Posterior cingulate gyrus (tissue), 11 donors: ENCODE data around the gene NLRP1.
A peak's percentile ranks its signal among the peaks of the same experiment; 100 is the strongest.

Source experiments
- DNase-seq, 10 donors: peaks; one replicate each; pipeline versions ENCODE4 v3.0.0 to v3.0.0-alpha.2; 2020 to 2021; ENCODE audit warnings: mixed read lengths in 3 of 10
- intact Hi-C: fragments of 100-400 bp; cut with DNase I; formaldehyde crosslinking; loops from one replicate; pipeline ENCODE4 v1.15.1; 2023

Gene NLRP1

DNA sequence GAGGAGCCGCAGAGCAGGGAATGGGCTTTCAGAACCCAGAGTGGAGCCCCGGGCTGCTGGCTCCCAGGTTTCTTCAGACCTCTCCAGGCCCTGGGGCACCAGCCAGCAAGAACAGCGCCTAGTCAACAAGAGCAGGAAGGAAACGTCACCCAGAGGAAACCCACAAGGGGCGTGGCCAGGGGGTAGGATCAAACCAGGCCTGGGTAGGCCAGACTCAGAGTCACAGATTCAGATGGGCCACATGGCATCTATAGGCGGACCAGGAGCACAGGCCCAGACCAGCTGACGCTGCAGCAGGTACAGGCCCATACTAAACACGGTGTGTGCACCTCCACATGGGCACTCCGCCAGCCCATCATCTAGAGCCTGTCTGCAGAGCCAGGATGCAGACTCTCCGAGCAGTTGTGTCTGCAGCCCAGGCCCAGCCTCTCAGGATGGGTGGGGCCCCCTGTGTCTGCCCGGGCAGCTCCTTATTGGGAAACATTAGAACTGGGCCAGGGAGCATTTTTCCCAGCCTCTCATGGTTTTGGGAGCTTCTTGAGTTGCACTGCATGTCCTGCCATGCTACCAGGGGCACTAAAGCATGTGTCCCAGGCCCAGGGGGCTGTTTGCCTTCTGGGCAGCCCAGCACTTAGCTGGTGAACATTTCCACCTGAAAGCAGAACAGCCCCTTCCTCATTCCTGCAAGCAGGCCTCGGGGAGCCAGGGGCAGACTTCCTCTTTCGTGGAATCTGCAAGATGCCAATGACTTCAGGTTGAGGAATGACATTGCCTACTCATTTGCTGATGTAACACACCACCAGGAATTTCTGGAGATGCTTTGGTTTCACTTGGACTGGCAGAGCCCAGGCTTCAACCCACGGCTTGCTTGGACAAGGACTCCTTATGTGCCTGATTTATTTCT lies at the start of gene NLRP1:
NLRP1 (minus strand) TSS at position 127 of the 904 bp plus-strand sequence. CDS start 552 bp downstream, outside the sequence.
- DNase-seq, result peak in 8 of 10 donors; percentile 17 to 92 (median 53)
- intact Hi-C loops, result loop anchor here (5.0 kb wide), 1 partner anchor 853 kb away; the partner anchor contains the start of gene AIPL1

DNA sequence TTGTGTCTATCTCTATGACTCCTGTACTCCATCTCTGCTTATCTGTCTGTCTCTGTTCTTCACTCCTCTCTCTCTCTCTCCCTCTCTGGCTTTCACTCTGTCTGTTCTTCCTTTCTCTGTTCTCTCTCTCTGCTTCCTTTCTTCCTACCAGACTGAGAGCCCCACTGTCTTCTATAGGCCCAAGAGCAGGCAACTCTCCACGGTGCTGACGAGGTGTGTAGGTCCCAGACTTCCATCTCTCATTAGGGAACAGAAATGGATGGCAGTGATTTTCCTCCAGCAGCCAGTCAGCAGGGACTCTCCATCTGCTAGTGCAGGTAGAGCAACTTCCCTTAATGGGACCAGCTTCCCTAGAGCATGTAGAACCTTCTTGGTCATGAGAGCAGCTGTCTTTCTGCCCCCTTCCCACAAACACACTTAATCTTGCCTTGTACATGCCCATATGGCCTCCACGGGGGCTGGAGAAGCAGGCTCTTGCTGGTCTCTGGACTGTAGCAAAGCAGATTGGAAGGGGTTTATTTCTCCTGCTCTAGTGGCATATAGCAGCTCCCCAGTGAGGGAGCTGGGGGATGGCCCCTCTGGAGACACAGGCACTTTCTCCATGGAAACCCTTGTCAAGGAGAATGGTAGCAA lies 47.8 kb upstream of the NLRP1 start:
- intact Hi-C loops, result no loop called here
- no peak for DNase-seq

DNA sequence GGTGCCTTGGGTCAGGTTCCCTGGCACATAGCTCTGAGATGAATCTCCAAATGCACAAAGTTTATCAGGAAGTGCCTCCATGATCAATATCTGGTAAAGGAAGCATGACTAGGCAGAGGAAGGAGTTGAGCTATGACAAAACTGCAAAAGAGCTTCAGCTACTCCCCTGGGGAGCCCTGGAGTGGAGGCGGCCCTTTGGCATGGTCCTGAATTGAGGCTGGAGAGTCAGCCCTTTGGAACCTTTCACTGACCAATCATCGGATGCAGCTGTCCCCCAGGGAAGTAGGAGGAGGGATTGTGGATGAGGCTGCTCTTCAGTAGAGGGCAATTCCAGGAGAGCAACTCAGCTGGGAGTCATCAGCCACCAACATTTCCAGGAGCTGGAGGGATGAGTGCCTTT lies 46.1 kb upstream of the NLRP1 start:
- DNase-seq, result no peak
- intact Hi-C loops, result no loop called here

DNA sequence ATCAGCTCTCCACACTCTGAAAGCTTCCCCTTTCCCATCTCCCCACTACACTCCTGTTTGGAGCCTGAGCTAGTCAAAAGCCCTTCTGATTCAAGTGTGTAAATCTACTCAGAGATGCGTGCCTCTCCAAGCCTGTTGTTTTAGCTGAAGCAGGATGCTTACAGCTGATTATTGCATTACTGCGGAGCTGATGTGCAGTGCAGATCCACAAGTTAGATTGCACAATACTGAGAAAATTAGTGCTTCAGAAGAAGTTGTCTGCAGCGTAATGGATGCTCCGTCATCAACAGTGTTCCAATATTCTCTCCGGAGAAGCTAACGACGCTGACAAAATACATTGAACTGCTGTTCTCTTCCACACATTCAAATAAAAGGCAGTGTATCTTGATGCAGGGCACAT lies 44.8 kb upstream of the NLRP1 start:
- DNase-seq, result no peak
- intact Hi-C loops, result no loop called here

DNA sequence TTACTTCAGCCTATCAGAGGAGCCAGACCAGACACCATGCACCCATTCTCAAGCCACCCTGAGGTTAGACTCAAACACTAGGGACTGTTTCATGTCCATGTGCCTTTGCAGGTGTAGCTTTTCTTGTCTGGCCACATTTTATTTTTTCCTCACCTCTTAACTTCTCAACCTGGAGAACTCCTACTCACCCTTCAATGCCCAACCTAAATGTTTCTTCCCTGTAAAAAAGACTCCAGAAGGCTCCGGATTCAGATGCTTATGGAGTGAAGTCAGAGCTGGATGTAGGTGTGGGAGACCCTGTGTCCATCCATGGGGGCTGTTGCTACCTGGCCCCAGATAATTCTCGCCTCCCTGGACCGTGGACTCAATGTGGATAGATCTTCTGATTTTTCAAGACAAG lies 44.0 kb upstream of the NLRP1 start:
- no peak for DNase-seq

DNA sequence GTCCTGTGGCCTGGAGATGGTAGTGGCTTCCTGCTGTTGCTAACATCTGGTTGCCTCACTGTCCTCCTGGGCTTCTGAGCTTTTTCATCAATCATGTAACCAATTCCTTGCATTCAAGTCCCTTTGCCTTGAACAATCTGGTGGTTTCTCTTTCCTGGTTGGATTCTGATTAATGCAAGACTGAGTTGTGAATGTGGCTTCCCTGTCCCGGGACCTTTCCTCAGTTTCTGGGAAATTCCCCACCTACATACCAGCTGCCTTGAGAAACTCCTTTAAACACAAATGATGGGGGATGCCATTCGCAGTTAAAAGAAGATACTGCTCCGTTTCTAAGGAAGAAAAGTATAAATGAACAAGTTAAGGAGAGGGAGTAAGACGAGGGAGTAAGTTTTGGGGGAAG lies 39.9 kb upstream of the NLRP1 start:
- intact Hi-C loops, result no loop called here
- no peak for DNase-seq

More for the DNA sequence above, 44.0 kb upstream of the NLRP1 start:
- intact Hi-C loops, result no loop called here

DNA sequence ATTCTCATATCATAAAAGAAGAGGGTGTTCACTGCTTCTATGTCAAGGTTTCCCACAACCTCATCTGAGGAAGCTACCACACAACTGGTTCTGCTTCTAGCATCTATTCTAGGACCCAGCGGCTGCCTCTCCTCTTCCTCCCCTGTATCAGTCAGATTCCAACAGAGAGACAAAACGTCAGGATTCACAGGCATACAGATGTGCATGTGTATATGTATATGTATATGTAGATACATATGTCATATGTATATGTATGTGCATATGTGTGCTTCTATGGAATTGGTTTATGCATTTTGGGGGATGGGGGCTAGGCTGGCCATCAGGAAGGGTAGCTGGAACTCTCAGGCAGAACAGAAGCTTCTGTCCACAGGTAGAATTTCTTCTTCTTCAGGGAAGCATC lies 37.4 kb upstream of the NLRP1 start:
- intact Hi-C loops, result no loop called here
- no peak for DNase-seq

DNA sequence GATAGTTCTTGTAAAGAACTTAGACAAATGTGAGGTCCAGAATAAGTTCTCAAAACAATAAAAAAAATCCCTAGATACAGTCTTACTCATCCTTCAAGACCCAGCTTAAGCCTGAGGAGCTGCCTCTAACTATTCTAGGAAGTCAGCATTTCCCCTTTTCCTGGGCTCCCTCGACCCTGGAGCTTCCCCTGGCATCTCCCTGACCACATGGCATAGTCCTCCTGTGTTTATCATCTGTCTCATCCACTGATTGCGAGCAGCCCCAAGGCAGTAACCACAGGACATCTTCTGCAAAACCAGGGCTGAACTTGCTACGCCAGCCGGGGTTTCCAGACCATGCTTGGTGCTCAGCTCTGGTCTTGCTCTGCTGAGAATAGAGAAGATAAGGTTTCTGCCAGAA lies 36.7 kb upstream of the NLRP1 start:
- intact Hi-C loops, result no loop called here
- DNase-seq, result no peak

DNA sequence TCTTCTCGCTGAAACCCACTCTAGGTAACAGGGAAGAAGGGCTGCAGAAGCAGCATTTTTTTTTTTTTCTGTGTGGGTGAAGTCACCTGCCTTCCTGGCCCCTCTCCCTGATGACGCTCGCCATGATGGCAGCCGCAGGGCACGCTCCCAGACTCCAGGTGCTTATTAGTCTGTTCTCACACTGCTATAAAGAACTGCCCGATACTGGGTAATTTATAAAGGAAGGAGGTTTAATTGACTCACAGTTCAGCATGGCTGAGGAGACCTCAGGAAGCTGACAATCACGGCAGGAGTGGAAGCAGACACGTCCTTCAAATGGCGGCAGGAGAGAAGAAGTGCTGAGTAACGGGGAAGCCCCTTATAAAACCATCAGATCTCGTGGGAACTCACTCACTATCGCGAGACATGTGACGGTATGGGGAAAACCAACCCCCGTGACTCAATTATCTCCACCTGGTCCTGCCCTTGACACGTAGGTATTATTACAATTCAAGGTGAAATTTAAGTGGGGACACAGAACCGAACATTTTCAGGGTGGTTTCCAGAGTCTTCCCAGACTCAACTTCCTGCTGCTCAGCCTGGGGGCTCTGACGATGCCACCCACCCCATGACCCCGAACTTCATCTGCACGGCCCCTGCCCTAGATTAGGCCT lies 34.9 kb upstream of the NLRP1 start:
- no peak for DNase-seq
- intact Hi-C loops, result no loop called here

DNA sequence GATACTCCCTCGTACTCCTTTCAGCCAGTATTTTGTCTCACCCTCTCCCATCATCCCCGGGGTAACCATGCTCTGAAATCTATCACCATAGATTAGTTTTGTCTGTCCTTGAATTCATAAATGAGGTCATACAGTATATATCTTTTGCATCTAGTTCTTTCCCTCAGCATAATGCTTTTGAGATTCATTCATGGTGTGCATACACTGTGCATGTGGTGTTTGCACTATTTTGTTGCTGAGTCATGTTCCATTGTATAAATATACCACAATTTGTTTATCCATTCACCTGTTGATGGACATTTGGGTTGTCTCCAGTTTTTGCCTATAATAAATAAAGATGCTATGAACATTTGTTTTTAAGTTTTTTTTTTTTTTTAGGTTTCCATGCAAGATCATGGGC lies 34.2 kb upstream of the NLRP1 start:
- intact Hi-C loops, result no loop called here
- DNase-seq, result no peak

DNA sequence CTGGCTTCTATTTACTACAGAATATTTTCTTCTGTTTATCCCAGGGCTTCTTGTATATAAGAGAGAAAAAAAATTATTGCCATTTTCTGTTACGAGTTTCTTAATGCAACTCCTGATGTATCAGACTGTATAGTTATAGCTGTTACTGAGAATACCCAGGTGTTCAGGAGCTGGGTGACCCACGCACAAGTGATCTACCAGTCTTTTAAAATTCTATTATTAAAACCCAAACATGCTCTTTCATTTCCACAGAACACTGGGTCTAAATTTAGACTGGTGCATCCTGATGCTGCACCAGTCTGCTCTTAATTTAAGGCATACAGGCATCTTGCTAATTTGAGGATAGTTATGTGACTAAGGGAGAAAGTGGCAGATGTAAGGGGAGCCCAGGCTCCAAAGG lies 31.2 kb upstream of the NLRP1 start:
- intact Hi-C loops, result no loop called here
- DNase-seq, result no peak

DNA sequence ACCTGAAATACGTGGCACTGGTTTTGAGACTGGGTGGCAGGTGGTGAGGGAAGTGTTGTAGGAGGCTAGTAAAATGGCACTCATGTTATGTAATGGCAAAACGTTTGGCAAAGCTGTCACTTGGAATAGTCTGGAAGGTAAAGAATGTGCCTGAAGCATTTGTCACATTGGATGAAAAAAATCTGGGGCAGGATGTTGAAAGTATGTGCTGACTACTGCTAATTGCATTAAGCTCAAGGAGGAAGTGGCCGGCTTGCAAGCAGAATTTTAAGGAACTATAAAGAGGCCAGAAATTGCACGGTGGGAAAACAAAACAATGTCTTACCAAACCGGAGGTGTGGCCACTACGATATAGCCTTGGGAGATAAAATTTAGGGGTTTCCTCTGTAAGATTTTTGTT lies 26.6 kb upstream of the NLRP1 start:
- intact Hi-C loops, result no loop called here
- no peak for DNase-seq

DNA sequence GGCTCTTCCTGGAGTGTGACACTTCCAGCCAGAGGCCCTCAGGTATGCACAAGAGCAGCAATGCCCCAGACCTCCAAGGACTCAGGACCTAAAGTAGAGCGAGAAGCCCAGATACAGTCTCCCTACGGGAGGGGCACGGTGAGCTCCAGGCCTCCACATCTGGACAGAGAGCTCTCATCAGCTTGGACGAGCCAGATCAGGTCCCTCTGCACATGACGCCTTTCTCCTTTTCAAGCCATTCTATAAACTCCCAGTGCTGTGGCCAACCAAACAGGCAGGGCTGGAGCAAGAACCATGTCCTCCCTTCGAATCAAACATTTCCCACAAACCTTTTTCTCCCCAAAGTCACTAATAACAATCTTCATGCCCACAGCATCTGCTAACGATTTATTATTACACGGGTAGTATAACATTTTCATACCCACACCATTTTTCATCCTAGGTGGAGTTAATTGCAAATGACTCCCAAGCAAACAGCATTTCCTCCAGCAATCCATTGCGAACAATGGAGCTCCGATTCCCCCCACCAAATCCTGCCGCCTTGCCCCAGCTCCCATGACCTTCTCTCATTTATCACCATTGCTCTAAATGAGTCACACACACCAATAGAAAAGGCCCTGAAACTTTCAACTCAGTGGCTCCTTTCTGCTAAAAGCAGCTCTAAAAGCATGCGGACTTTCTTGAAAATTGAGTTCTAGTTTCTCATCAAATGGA lies 24.2 kb upstream of the NLRP1 start:
- no peak for DNase-seq
- intact Hi-C loops, result no loop called here

DNA sequence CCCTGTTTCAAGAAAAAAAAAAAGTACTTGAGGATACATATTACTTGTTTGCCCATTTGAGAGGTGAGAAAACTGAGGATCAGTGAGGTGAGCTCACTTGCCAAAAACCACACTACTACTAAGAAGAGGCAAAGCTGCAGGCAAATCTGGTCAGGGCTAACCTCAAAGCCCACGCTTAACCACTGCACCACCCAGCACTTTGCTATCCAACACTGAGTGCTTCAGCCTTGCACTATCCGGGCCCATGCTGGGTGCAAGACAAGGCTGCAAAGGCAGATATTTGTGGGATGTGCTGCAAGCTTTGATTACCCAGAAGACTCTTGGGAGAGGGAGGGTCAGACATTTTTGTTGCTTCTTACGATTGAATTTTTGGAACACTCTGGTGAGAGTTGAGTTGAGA lies 23.6 kb upstream of the NLRP1 start:
- intact Hi-C loops, result no loop called here
- no peak for DNase-seq

DNA sequence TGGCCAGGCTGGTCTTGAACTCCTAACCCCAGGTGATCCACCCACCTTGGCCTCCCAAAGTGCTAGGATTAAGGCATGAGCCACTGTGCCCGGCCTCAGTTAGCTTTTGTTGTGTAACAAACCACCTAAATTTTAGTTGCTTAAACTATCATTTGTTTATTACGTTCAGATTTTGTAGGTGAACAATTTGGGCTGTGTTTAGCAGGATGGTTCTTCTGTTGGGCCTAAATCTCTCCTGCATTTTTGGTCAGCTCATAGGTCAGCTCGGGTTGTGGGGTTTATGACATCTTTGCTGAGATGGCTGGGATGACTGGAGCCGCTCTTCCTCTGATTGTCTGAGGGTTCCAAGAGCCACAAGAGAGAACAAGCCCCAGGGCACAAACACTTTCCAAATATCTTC lies 21.1 kb upstream of the NLRP1 start:
- DNase-seq, result no peak
- intact Hi-C loops, result no loop called here

DNA sequence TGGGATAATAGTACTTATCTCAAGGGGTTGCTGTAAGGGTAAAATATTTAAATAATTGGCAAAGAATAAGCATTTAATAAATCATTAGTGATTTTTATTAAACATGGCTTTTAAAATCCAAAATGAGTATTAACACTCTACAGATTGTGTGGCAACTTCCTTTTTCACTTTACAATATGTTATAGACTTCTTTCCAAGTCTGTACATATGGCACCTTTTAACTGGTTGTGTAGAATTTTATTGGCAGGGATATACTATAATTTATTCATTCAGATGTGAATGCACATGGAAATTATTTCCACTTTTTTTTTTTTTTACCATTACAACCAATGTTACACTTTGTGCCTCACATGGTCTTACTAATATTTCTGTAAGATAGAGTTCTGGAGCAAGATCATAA lies 15.7 kb upstream of the NLRP1 start:
- no peak for DNase-seq
- intact Hi-C loops, result no loop called here

DNA sequence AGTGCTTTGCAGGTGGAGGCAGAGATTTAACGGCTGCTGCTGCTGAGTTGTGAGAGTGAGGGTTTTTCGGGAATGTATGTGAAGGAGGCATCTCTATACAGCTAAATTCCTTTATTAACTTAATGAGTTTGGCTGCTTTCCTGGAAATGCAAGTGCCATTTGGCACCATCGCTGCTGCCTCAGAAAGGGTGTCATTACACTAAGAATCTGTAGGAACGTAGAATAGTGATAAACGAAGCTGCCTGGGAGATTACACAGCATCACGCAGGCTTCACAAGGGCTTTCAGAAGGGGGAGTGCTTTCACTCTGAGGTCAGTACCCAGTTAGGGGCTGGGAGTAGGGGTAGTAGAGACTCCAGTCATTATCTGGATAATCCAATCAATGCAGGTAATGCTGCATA lies 14.1 kb upstream of the NLRP1 start:
- DNase-seq, result no peak
- intact Hi-C loops, result loop anchor here (10.0 kb wide), 2 partner anchors 56 to 466 kb away; no protein-coding TSS in a partner anchor

DNA sequence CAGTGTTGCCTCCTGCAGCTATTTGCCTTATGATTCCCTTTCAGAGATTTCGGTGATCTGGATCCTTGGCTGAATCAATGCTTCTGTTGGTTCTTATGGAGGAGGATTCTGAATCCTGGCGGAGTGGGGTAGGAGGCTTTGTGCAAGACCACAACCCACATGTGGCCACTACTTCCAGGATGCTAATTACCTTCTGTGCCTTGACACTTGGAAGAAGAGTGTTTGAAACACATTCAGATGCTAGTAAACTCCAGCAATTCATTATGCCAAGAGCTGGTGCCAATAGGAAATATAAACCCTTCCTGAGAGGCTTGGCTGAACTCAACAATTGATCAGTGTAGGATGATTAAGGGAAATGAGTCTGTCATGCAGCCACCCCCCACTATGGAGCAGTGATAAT lies 12.1 kb upstream of the NLRP1 start:
- intact Hi-C loops, result loop anchor here (10.0 kb wide), 2 partner anchors 58 to 468 kb away; no protein-coding TSS in a partner anchor
- no peak for DNase-seq

DNA sequence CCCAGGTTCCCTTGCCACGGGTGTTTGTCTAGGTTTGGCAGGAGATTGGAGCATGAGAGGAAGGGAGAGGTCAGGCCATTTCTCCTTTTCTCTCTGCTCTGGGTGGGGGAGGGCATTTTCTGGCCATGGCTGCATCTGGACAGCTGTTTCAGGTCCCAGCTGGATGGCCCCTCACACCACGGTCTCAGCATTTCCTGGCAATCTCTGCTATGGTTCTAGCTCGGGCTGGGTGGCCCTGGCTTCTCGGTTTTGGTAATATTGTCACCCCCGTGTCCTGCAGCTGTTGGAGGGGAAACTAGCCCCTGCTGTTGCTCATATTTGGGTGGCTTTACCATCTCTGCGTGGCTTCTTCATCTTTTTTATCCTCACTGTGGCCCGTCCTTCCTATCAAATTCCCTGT lies 11.5 kb upstream of the NLRP1 start:
- intact Hi-C loops, result loop anchor here (10.0 kb wide), 2 partner anchors 59 to 469 kb away; no protein-coding TSS in a partner anchor
- DNase-seq, result no peak

DNA sequence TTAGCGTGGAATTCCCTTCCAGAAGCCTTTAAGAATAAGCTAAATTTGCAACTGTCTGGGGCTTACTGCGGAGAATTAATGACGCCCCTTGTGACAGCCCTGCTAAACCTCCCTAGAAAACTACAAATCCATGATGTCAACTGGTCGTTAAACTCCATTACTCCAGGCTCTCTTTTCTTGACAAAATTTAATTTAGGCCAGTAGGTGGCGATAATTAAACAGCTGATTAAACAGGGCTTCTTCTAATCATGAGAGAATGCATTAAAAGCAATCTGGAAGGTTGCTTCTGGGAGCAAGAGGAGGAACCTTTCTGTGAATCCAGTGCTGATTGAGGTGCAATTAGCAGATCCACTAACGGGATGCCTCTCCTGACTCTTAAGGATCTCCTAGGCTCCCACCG lies 8.1 kb upstream of the NLRP1 start:
- DNase-seq, result no peak
- intact Hi-C loops, result loop anchor here (2.0 to 10.0 kb wide), 3 partner anchors 62 to 472 kb away; no protein-coding TSS in a partner anchor
